ENCODE measurements around the gene LMAN2.
"Not testable (repeated sequence)": the region's sequence is repeated elsewhere in the genome, so short reads cannot be mapped to it uniquely, and the experiment has no call there.

The LMAN2 gene

GRCh38 chr5:177306103-177306640 lies 45.3 kb downstream of the LMAN2 start:
- not testable (repeated sequence) for DNase-seq (ENCODE audit: low spot score)

- no peak for DNase-seq (ENCODE audit: low spot score)
These were observed 46.9 kb downstream of the LMAN2 start for GRCh38 chr5:177304392-177305119.

GRCh38 chr5:177303925-177304391 lies 47.5 kb downstream of the LMAN2 start:
- DNase-seq (ENCODE audit: low spot score), result no peak

GRCh38 chr5:177303121-177303924 lies 48.1 kb downstream of the LMAN2 start, which contains the start of the genes PRELID1 and RAB24:
Gene PRELID1 (plus strand): TSS chr5:177303799. CDS start chr5:177303986, 187 bp downstream.
Gene RAB24 (minus strand): TSS chr5:177303719. CDS start chr5:177303288, 431 bp downstream.
- DNase-seq (ENCODE audit: low spot score), result peak; percentile 96

GRCh38 chr5:177302354-177303110 lies 48.9 kb downstream of the LMAN2 start:
- peak; percentile 57 for DNase-seq (ENCODE audit: low spot score)

GRCh38 chr5:177301503-177302165 lies 49.8 kb downstream of the LMAN2 start:
- no peak for DNase-seq (ENCODE audit: low spot score)

- no peak for DNase-seq (ENCODE audit: low spot score)
These were observed 50.5 kb downstream of the LMAN2 start for GRCh38 chr5:177300951-177301350.

GRCh38 chr5:177300236-177300880 lies 51.1 kb downstream of the LMAN2 start:
- no peak for DNase-seq (ENCODE audit: low spot score)

GRCh38 chr5:177299697-177300096 lies 51.8 kb downstream of the LMAN2 start:
- DNase-seq (ENCODE audit: low spot score), result no peak

GRCh38 chr5:177297922-177298321 lies 53.5 kb downstream of the LMAN2 start:
- DNase-seq (ENCODE audit: low spot score), result no peak

- DNase-seq (ENCODE audit: low spot score), result no peak
These were observed 54.9 kb downstream of the LMAN2 start for GRCh38 chr5:177296581-177296980.

- DNase-seq (ENCODE audit: low spot score), result no peak
These were observed 55.5 kb downstream of the LMAN2 start for GRCh38 chr5:177295924-177296323.

- DNase-seq (ENCODE audit: low spot score), result no peak
These were observed 56.8 kb downstream of the LMAN2 start for GRCh38 chr5:177294632-177295031.

GRCh38 chr5:177293819-177294581 lies 57.5 kb downstream of the LMAN2 start:
- DNase-seq (ENCODE audit: low spot score), result no peak

GRCh38 chr5:177291735-177292134 lies 59.7 kb downstream of the LMAN2 start:
- no peak for DNase-seq (ENCODE audit: low spot score)

- DNase-seq (ENCODE audit: low spot score), result no peak
These were observed 60.5 kb downstream of the LMAN2 start for GRCh38 chr5:177290816-177291596.

- DNase-seq (ENCODE audit: low spot score), result no peak
These were observed 63.3 kb downstream of the LMAN2 start for GRCh38 chr5:177288191-177288590.

Data from HuH-7 (cell line).